Activated CD4-positive, alpha-beta T cell treated with anti-CD3 and anti-CD28 coated beads for 36 hours (primary cell): Measurements from ENCODE around the gene C9orf43. TPM values are rescaled to one million over a fixed set of nuclear protein-coding genes. Genes with fewer than 3 reads are reported as not detected.
A peak's percentile ranks its signal among the peaks of the same experiment; 100 is the strongest.
"Not testable (repeated sequence)": the region's sequence is repeated elsewhere in the genome, so short reads cannot be mapped to it uniquely, and the experiment has no call there.

ENCODE experiments used
- ATAC-seq: fragments of 200-7000 bp; cut with Tn5 transposase; one replicate; pipeline ENCODE4 v1.10.0; 2021; ENCODE audit warnings: mild to moderate bottlenecking, moderate library complexity
- CTCF ChIA-PET: fragments of 350-600 bp; sonication (Branson Sonifier 250); formaldehyde crosslinking; loops from one replicate; lab custom pipeline; 2021; ENCODE audit warnings: antibody characterized with exemption; lab: Charles Lee
- POLR2A ChIA-PET: fragments of 350-600 bp; sonication (Branson Sonifier 250); formaldehyde crosslinking; loops from one replicate; lab custom pipeline; 2021; ENCODE audit warnings: antibody characterized with exemption, inconsistent platforms; lab: Charles Lee
- DNase-seq: peaks from one replicate; pipeline ENCODE4 v3.0.0-alpha.2; 2020
- H3K27ac Mint-ChIP-seq: one replicate; pipeline ENCODE4 v1.8.0; 2021; ENCODE audit warnings: mixed read lengths
- H3K27me3 Mint-ChIP-seq: one replicate; pipeline ENCODE4 v1.8.0; 2021; ENCODE audit warnings: mixed read lengths
- H3K36me3 Mint-ChIP-seq: one replicate; pipeline ENCODE4 v1.8.0; 2021; ENCODE audit warnings: low read depth, mixed read lengths
- H3K4me1 Mint-ChIP-seq: one replicate; pipeline ENCODE4 v1.8.0; 2021; ENCODE audit warnings: mixed read lengths
- H3K4me3 Mint-ChIP-seq: one replicate; pipeline ENCODE4 v1.8.0; 2021; ENCODE audit warnings: mild to moderate bottlenecking, moderate library complexity, mixed read lengths
- H3K9me3 Mint-ChIP-seq: one replicate; pipeline ENCODE4 v1.8.0; 2021; ENCODE audit warnings: low read depth, mixed read lengths
- intact Hi-C, 2 experiments: fragments of 100-400 bp; cut with DNase I in 1 of 2; cut with micrococcal nuclease in 1 of 2; formaldehyde crosslinking; loops; one replicate each; pipeline versions ENCODE4 v1.14.2 to v1.15.1; 2022 to 2024; cut with DNase I, micrococcal nuclease
- total RNA-seq, 2 experiments: library from RNA; stranded (reverse); gene quantifications; one replicate each; pipeline ENCODE4 v1.2.3, GENCODE V29; 2021

Gene C9orf43
- total RNA-seq, 2 experiments from 2014 or later: 0.91 to 1.1 TPM

GRCh38 chr9:113399646-113400200 is 10.8 kb upstream of the C9orf43 start:
- POLR2A ChIA-PET: interaction anchor here (1.3 to 2.5 kb wide), 2 partner anchors 10 to 13 kb away, joined by 3 to 13 read pairs; partner anchors contain the start of genes C9orf43 and POLE3

DNA sequence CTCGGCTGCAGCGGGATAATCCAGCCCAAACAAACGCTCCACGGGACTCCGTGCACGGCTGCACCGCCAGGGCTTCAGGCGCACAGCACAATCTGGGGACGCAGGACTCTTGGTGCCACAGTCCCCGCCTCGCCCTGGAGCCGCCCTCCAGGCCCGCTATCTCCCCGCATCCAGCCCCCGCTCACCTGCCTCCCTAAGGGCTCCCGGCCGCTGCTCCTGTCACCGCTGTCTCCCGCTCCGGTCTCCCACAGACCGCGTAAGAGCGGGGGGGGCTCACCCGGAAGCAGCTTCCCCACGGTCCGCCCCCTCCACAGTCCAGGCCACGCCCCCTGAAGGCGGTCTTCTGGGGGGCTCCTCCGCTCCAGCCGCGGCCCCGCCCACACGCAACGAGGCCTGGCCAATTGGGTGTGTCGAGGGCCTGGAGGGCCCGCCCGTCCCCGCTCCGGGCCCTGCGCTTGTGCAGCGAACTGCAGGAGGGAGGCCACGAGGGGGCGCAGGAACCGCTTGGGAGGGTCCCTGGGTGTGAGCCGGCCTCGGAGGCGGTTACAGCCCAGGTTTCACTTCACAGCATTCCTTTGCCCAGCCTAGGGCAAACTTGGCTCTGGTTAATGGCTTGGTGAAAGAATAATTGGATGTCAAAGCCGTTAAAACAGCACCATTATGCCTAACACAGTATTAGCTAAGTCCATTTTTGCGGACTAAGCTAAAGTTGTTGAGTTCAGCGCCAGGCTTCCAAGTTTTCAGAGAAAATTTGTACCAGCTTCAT is 9.3 kb upstream of the C9orf43 start, which contains the start of gene ALAD:
TSS of gene ALAD (minus strand) at position 258 of the 766 bp plus-strand sequence. CDS start 7,725 bp downstream, outside the sequence.
- H3K9me3 Mint-ChIP-seq: no peaks in the 10 kb centered on the region
- peak within 1 kb of the TSS; percentile 84 for H3K27ac Mint-ChIP-seq
- intact Hi-C loops: loop anchor here (1.0 to 2.0 kb wide), 11 partner anchors 9 to 258 kb away; partner anchors contain the start of genes C9orf43 (in 2 of the 2), CDC26 (in 2 of the 2), FKBP15 (in 2 of the 2) and POLE3 (in 2 of the 2)
- no peaks in the 10 kb centered on the region for H3K36me3 Mint-ChIP-seq
- peak within 1 kb of the TSS; percentile 86 for H3K4me3 Mint-ChIP-seq
- peaks cover 19% of the 10 kb centered on the region for H3K4me1 Mint-ChIP-seq
- H3K27me3 Mint-ChIP-seq: no peaks in the 10 kb centered on the region
- peak; percentile 100 for DNase-seq
- ChIA-PET CTCF (interaction anchor here (0.6 to 4.5 kb wide), 19 partner anchors 10 to 257 kb away, joined by 3 to 38 read pairs (median 4); partner anchors contain the start of genes BSPRY, C9orf43, CDC26 and FKBP15), POLR2A (interaction anchor here (0.5 to 2.5 kb wide), 3 partner anchors 9 to 127 kb away, joined by 3 to 13 read pairs (median 4); partner anchors contain the start of genes C9orf43 and POLE3)
- ATAC-seq: peak; percentile 99

More at GRCh38 chr9:113399646-113400200, 10.8 kb upstream of the C9orf43 start:
- intact Hi-C loops: loop anchor here in 1 of 2 experiments (2.0 kb wide), 3 partner anchors 91 to 259 kb away; partner anchors contain the start of gene SLC31A2
- no peaks in the 10 kb centered on the region for H3K36me3 Mint-ChIP-seq
- no peak for DNase-seq
- H3K27me3 Mint-ChIP-seq: no peaks in the 10 kb centered on the region
- H3K4me3 Mint-ChIP-seq: peak overlapping the region; percentile 86
- H3K27ac Mint-ChIP-seq: no peak overlapping the region
- H3K4me1 Mint-ChIP-seq: peaks cover 19% of the 10 kb centered on the region
- CTCF ChIA-PET: interaction anchor here (0.6 to 4.5 kb wide), 9 partner anchors 11 to 256 kb away, joined by 3 to 38 read pairs (median 5); partner anchors contain the start of genes C9orf43, CDC26, HDHD3 and POLE3
- H3K9me3 Mint-ChIP-seq: no peaks in the 10 kb centered on the region
- no peak for ATAC-seq

- no peaks in the 10 kb centered on the region for H3K9me3 Mint-ChIP-seq
- ATAC-seq (no peak), DNase-seq (no peak)
- ChIA-PET CTCF (interaction anchor here (0.6 to 4.3 kb wide), 10 partner anchors 10 to 255 kb away, joined by 3 to 37 read pairs (median 4); partner anchors contain the start of genes CDC26 and PRPF4), POLR2A (no interaction called here)
- H3K4me1 Mint-ChIP-seq: peaks cover 36% of the 10 kb centered on the region
- peaks cover 18% of the 10 kb centered on the region for H3K36me3 Mint-ChIP-seq
- peak overlapping the region; percentile 47 for H3K27ac Mint-ChIP-seq
- H3K27me3 Mint-ChIP-seq: no peaks in the 10 kb centered on the region
- intact Hi-C loops: no loop called here
- no peak overlapping the region for H3K4me3 Mint-ChIP-seq
These were observed 6.9 kb upstream of the C9orf43 start for GRCh38 chr9:113403646-113404045.

GRCh38 chr9:113406353-113406752 is 4.2 kb upstream of the C9orf43 start:
- POLR2A ChIA-PET: interaction anchor here (0.7 kb wide), 1 partner anchor 44 kb away, joined by 3 read pairs; no protein-coding TSS in a partner anchor
- intact Hi-C loops, DNase-seq: not testable (repeated sequence)

GRCh38 chr9:113406873-113407511 is 3.6 kb upstream of the C9orf43 start:
- H3K27me3 Mint-ChIP-seq, H3K9me3 Mint-ChIP-seq, POLR2A ChIA-PET: not testable (repeated sequence)
- H3K36me3 Mint-ChIP-seq: peaks cover 34% of the 10 kb centered on the region
- intact Hi-C loops: loop anchor here (1.0 kb wide), 2 partner anchors 98 to 133 kb away; no protein-coding TSS in a partner anchor
- CTCF ChIA-PET: interaction anchor here (0.9 to 2.4 kb wide), 10 partner anchors 56 to 331 kb away, joined by 3 to 14 read pairs (median 4); partner anchors contain the start of genes CDC26, PRPF4 and WDR31
- H3K4me1 Mint-ChIP-seq: peaks cover 35% of the 10 kb centered on the region
- DNase-seq: peak; percentile 78
- H3K4me3 Mint-ChIP-seq: peak overlapping the region; percentile 11
- ATAC-seq: peak; percentile 11
- peak overlapping the region; percentile 70 for H3K27ac Mint-ChIP-seq

More at GRCh38 chr9:113406353-113406752, 4.2 kb upstream of the C9orf43 start:
- not testable (repeated sequence) for H3K4me3 Mint-ChIP-seq, H3K9me3 Mint-ChIP-seq, H3K27me3 Mint-ChIP-seq, ATAC-seq
- peak overlapping the region; percentile 70 for H3K27ac Mint-ChIP-seq
- CTCF ChIA-PET: interaction anchor here (0.7 to 2.1 kb wide), 10 partner anchors 10 to 331 kb away, joined by 3 to 14 read pairs (median 4); partner anchors contain the start of genes CDC26 and PRPF4
- H3K4me1 Mint-ChIP-seq: peaks cover 35% of the 10 kb centered on the region
- H3K36me3 Mint-ChIP-seq: peaks cover 34% of the 10 kb centered on the region

- H3K27ac Mint-ChIP-seq: peak overlapping the region; percentile 100
- ChIA-PET POLR2A (interaction anchor here (0.5 to 2.6 kb wide), 9 partner anchors 9 to 1084 kb away, joined by 3 to 13 read pairs (median 7); partner anchors contain the start of genes ALAD, CDC26, FKBP15 and PRPF4), CTCF (interaction anchor here (0.6 to 3.8 kb wide), 9 partner anchors 10 to 1778 kb away, joined by 3 to 38 read pairs (median 7); partner anchors contain the start of genes ALAD, CDC26, DNAJC25 and PRPF4)
- DNase-seq: no peak
- no peaks in the 10 kb centered on the region for H3K9me3 Mint-ChIP-seq
- peaks cover 36% of the 10 kb centered on the region for H3K4me1 Mint-ChIP-seq
- peak overlapping the region; percentile 98 for H3K4me3 Mint-ChIP-seq
- no peaks in the 10 kb centered on the region for H3K27me3 Mint-ChIP-seq
- intact Hi-C loops: no loop called here
- peaks cover 34% of the 10 kb centered on the region for H3K36me3 Mint-ChIP-seq
- ATAC-seq: no peak
These were observed 1.1 kb upstream of the C9orf43 start for GRCh38 chr9:113409481-113409880.

DNA sequence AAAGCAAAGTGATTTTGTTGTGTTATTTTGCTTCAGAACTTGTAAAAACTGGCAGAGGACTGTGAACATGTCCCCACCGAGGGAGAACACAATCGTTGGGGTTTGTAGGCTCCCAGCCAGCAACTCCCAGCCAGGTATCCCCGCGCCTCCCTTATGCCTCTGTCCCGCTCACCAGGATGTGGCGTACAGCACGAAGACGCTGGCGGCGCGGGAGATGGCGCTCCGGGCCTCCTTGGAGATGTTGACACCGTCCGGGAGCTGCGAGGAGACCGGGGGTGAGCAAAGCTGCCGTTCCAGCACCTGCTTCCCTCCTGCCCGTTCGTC is 702 bp upstream of the C9orf43 start:
- Mint-ChIP-seq H3K9me3 (no peaks in the 10 kb centered on the region), H3K4me3 (peak overlapping the region; percentile 98), H3K27me3 (no peaks in the 10 kb centered on the region), H3K36me3 (peaks cover 34% of the 10 kb centered on the region), H3K4me1 (peaks cover 36% of the 10 kb centered on the region), H3K27ac (peak overlapping the region; percentile 100)
- no peak for DNase-seq
- ChIA-PET POLR2A (interaction anchor here (0.5 to 2.6 kb wide), 14 partner anchors 9 to 1084 kb away, joined by 3 to 13 read pairs (median 6); partner anchors contain the start of genes ALAD, CDC26, FKBP15 and PRPF4), CTCF (interaction anchor here (0.6 to 3.8 kb wide), 11 partner anchors 10 to 1779 kb away, joined by 3 to 38 read pairs (median 7); partner anchors contain the start of genes ALAD, CDC26, DNAJC25 and FKBP15)
- peak; percentile 16 for ATAC-seq
- intact Hi-C loops: loop anchor here (1.0 to 10.0 kb wide), 17 partner anchors 9 to 1175 kb away; partner anchors contain the start of genes ALAD (in 2 of the 2), CDC26 (in 2 of the 2), FKBP15 (in 2 of the 2) and PRPF4 (in 2 of the 2)

DNA sequence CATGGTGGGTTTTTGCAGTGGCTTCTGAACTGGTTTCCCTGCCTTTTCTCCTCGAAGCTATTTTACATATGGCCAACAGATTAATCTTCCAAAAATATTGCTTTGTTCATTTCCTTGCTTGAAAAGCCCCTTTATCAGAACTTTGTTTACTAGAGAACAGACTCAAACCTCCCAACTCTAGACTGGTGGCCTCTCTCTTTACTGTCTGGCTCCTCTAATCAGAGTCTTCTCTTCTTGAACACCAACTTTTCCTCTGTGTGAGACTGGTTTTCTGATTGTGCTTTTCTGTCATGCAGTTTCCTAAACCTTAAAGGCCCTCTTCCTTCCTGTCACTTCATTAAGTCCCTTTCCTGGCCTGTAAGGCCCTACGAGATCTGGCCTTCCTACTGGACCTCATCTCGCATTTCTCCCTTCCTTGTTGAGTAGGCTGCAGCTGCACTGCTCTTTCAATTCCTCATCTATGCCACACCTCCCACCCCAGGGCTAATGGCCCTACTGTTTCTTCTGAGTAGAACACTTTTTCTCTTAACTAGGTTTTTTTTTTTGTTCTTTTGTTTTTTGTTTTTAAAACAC is 5.7 kb downstream of the C9orf43 start:
- POLR2A ChIA-PET: no interaction called here

GRCh38 chr9:113417370-113417769 is 6.8 kb downstream of the C9orf43 start:
- DNase-seq: peak; percentile 30
- no peak overlapping the region for H3K4me3 Mint-ChIP-seq
- ATAC-seq: no peak
- no peaks in the 10 kb centered on the region for H3K9me3 Mint-ChIP-seq
- no peaks in the 10 kb centered on the region for H3K27me3 Mint-ChIP-seq
- H3K36me3 Mint-ChIP-seq: no peaks in the 10 kb centered on the region
- no peak overlapping the region for H3K27ac Mint-ChIP-seq
- no peaks in the 10 kb centered on the region for H3K4me1 Mint-ChIP-seq
- ChIA-PET POLR2A (no interaction called here), CTCF (no interaction called here)
- intact Hi-C loops: loop anchor here in 1 of 2 experiments (10.0 kb wide), 2 partner anchors 467 to 1167 kb away; partner anchors contain the start of gene ATP6V1G1

More for the DNA sequence above, 5.7 kb downstream of the C9orf43 start:
- Mint-ChIP-seq H3K27ac (no peak overlapping the region), H3K36me3 (no peaks in the 10 kb centered on the region), H3K9me3 (no peaks in the 10 kb centered on the region), H3K4me1 (peaks cover 6% of the 10 kb centered on the region), H3K27me3 (no peaks in the 10 kb centered on the region), H3K4me3 (no peak overlapping the region)
- ATAC-seq (no peak), DNase-seq (no peak)
- CTCF ChIA-PET: no interaction called here
- intact Hi-C loops: loop anchor here in 1 of 2 experiments (10.0 kb wide), 2 partner anchors 469 to 1169 kb away; partner anchors contain the start of gene ATP6V1G1

DNA sequence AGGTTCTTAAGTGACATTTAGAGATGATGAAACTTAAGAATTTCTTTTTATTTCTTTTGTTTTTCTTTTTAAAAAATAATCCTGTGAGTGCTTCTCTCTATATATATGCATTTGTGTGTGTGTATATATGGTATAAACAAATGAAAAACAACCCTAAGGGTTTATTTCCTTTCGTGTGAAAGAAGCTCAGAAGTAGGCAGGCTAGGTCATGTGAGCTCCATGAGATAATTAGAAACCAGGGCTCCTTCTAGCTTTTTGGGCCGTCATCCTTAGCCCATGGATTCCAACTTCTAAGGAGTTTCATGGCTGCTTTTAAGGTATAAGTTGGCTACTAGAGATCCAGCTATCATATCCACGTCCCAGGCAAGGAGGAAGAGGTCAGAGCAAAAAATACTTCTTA is 11.2 kb downstream of the C9orf43 start:
- ATAC-seq (no peak), DNase-seq (no peak)
- H3K4me1 Mint-ChIP-seq: no peaks in the 10 kb centered on the region
- CTCF ChIA-PET: interaction anchor here (1.0 to 1.2 kb wide), 2 partner anchors 111 to 157 kb away, joined by 3 to 5 read pairs; no protein-coding TSS in a partner anchor
- peaks cover under 1% of the 10 kb centered on the region for H3K27me3 Mint-ChIP-seq
- no peak overlapping the region for H3K27ac Mint-ChIP-seq
- H3K9me3 Mint-ChIP-seq: no peaks in the 10 kb centered on the region
- intact Hi-C loops: no loop called here
- no peak overlapping the region for H3K4me3 Mint-ChIP-seq
- POLR2A ChIA-PET: no interaction called here
- H3K36me3 Mint-ChIP-seq: no peaks in the 10 kb centered on the region
